SIG-M5 treated with dmso at 0.1 percent for 504 hours (cell line): ENCODE results near the gene SLC30A3.
"Not testable (repeated sequence)": the region's sequence is repeated elsewhere in the genome, so short reads cannot be mapped to it uniquely, and the experiment has no call there.

ENCODE experiments used
- DNase-seq: peaks from one replicate; lab custom pipeline; 2025; ENCODE audit not compliant: unreplicated experiment; lab: John Stamatoyannopoulos, UW

The SLC30A3 gene

DNA sequence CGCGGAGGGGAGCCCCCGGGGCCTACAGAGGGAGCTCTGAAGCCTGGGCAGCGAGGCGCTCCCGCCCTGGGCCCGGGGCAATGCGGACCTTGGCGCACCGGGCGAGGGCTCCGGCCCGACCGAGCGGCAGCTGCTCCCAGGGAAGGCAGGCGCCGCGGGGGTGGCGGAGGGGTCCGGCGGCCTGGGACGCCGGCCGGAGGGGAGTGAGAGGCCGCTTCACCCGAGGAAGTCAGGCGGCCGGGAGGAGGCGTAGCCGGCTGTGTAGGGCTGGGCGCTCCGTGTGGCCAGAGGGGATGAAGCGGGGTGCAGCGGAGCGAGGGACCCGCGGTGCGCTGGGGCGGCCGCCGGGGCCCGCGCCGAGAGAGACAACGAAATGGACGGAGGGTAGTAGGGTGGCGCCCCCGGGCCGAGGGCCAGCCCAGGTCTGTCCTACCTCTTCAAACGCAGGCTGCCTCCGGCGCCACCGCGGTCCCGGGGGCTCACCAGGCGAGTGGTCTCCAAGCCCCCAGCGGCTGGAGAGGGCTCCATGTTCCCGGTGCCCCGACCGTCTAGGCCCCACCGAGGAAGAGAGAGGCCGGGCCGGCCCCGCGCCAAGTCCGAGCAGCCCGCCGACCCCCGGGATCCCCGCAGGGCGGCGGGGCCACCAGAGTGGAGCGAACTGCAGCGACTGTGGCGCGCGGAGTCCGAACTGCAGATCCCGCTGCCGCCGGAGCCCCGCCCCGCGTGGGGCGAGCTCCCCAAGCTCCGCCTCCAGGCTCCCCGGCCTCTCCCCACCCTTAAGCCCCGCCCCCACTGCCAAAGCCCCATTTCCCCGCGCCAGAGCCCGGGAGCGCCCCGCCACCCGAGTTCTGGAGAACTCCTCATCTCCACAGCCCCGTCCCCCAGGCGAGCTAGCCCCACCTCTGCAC lies at the start of gene SLC30A3:
Gene SLC30A3, minus strand, starts transcription at position 669 of the 908 bp plus-strand sequence. Its CDS starts 141 bp downstream, at position 528.
- DNase-seq, result peak; percentile 27

- DNase-seq, result no peak
Observed at GRCh38 chr2:27312152-27312551, 49.3 kb upstream of the SLC30A3 start.

- no peak for DNase-seq
Observed at GRCh38 chr2:27309651-27310050, 46.8 kb upstream of the SLC30A3 start.

DNA sequence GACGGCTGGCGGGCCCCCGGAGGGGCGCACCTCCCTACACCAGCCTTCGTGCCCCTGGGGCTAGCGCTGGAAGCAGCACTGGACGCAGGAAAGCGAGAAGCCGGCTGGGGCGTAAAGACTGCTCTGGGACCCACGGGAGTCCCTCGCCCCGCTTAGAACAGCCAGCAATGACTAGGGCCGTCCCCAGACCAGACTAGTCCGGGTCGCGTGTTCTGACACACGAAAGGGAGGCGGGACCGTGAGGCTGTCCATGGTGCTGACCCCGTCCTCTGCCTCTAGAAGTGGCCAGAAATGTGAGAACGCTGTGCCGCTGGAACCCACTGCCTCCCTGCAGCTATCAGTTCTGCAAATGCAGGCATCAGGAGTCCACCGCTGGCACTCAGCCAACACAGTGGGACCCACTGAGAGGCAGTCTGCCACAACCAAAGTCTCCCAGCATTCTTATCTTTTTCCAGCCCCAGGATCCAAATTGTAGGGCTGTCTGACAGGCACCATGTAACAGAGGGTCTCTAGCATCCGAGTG lies 45.6 kb upstream of the SLC30A3 start, which contains the start of gene UCN:
Gene UCN, minus strand, starts transcription at position 87 of the 523 bp plus-strand sequence. CDS start 550 bp downstream, outside the sequence.
- DNase-seq, result no peak

DNA sequence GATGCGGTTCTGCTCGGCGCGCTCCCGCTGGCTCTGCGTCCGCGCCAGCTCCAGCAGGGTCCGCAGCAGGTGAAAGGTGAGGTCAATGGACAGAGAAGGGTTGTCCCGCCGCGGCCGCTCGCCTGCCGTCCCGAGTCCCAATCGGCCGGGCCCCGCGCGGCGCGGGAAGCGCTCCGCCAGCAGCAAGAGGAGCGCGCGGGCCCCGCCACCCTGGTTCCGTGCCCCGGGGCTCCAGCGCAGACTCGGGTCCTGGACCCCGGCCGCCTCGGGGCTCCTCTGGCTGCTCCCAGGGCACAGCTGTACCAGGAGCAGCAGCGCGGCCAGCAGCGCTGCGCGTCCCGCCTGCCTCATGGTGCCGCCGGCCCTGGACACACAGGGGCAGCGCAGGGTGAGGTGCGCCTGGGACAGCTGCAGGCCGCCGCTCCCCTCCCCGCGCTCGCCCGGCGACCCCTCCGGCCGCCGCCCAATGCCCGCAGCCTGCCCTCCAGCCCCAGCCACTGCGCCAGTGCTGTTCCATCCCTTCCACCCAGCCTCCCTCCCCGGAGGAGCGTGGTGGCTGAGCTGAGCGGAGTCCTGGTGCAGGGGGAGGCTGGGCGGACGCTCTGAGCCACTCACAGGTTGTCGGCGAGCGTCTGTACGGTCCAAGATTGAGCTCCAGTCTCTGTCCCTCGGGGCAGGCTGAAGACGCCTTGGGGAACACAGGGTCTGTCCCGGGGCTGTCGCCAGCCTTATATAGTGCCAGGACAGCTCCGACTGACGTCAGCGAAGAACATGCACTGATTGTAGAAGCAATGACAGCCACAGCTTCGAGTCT lies 44.9 kb upstream of the SLC30A3 start:
- DNase-seq, result no peak

DNA sequence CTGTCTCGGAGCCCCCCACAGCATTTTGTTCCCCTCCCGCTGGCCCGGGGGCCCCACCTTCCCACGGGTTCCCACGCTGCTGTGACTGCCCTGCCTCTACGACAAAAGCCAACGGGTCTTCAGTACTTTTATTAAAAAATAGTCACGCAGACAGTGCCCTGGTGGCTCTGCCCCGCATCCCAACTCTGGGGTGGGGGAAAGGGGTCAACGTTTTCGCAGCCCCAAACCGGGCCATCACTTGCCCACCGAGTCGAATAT lies 44.4 kb upstream of the SLC30A3 start:
- no peak for DNase-seq

- DNase-seq, result no peak
Observed at GRCh38 chr2:27306573-27307286, 43.9 kb upstream of the SLC30A3 start.

GRCh38 chr2:27306136-27306535 lies 43.3 kb upstream of the SLC30A3 start:
- no peak for DNase-seq

DNA sequence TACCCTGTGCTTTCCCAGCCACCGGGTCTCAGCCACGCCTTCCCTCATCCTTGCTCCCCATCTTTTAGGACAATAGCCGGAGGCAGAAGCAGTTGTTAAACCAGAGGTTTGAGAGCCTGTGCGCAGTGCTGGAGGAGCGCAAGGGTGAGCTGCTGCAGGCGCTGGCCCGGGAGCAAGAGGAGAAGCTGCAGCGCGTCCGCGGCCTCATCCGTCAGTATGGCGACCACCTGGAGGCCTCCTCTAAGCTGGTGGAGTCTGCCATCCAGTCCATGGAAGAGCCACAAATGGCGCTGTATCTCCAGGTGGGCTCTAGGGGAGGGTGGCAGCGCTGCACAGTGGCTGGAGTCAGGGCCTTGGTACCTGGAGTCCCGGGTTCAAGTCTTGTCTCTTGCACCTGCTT lies 42.7 kb upstream of the SLC30A3 start:
- DNase-seq, result no peak

DNA sequence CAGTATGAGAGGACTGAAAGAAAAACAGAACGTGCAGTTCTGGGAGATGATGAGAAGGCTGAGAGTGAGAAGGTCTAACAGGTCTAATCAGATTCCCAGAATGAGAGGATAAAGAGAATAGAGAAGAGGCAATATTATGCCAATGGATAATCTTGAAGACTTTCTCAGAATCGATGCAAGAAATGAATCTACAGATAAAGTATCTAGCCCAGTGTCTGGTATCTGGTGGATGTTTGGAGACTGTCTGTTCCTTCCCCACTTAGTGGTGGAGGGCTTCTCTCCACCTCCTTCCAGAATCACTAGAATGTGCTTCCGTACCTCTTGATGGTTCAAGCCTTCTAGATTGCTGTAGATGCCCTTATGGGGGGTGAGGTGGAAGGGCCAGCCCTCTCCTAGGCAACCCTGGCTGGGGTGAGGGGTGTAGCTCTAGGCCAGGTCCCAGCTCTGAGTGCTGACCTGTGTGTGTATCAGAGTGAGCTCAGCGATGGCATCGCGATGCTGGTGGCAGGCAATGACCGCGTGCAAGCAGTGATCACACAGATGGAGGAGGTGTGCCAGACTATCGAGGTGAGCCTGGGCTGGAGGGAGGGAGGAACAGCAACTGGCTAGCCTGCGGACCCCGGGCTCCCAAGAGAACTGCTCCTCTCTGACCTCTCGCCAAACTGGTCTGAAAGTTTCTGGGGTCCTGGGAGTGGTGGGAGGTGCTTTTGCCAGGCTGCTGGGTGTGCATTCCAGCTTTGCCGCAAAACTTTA lies 41.8 kb upstream of the SLC30A3 start:
- no peak for DNase-seq

DNA sequence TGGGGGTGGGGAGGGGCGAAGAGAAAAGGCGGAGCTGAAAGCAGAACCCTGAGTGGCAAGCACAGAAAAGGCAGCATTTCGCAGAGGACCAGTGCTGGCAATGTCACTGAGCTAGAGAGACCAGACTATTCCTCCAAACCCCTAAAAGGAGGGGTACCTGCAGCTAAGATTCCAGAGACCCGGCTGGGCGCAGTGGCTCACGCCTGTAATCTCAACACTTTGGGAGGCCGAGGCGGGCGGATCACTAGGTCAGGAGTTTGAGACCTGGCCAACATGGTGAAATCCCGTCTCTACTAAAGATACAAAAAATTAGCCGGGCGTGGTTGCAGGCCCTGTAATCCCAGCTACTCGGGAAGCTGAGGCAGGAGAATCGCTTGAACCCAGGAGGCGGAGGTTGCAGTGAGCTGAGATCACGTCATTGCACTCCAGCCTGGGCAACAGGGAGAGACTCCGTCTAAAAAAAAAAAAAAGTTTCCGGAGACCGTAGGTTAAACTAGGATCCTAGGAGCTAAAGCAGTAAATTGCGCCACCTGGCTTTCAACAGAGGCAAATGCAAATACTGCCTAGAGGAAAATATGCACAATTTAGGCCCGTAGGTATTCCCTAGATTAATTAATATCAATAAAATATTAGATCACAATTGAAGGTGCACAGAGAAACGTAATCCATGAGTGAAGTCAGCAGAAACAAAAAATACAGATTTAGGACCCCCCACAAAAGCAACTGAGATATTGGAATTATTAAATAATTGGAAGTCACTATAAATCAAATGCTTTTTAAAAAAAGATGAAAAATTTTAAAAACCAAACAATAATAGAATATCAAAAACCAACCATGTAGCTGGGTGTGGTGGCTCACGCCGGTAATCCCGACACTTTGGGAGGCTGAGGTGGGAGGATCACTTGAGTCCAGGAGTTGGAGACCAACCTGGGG lies 40.5 kb upstream of the SLC30A3 start:
- DNase-seq, result peak; percentile 83

DNA sequence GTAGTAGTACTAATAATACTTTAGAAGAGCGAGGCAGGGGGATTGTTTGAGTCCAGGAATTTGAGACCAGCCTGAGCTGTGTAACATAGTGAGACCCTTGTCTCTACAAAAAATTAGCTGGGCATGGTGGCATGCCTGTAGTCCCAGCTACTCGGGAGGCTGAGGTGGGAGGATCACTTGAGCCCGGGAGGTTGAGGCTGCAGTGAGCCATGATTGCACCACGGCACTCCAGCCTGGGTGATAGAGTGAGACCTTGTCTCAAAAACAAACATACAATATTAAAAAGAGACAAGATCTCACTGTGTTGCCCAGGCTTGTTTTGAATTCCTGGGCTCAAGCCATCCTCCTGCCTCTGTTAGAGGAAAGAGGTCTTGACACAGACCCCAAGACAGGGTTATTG lies 37.8 kb upstream of the SLC30A3 start:
- DNase-seq, result not testable (repeated sequence)

DNA sequence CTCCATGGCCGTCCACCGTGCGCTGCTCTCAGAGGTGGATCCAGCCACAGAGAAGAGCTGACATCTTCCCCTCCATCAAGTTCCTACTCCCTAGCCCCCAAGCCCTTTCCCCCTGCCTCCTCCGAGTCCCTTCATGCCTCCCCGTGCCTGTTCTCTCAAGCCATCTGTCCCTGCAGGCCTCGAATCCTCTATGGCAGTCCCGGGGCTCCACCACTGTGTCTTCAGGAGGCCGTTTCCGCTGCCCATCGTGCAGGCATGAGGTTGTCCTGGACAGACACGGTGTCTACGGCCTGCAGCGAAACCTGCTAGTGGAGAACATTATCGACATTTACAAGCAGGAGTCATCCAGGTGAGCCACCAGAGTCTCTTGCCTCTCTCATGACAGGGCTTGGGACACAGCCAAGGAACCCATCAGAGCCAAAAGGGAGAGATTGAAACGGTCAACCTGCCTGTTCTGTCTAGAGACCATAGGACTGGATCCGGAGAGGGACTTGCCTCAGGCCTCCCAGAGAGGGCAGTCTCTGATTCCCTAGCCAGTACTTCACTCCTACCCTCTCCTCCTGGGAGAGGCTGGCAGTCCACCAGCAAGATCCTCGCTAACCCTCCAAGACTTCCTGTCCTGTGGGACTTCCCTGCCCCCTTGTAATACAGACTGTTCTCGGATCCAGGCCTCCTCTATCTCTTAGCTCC lies 35.7 kb upstream of the SLC30A3 start:
- DNase-seq, result no peak

- DNase-seq, result no peak
Observed at GRCh38 chr2:27297195-27297594, 34.3 kb upstream of the SLC30A3 start.

DNA sequence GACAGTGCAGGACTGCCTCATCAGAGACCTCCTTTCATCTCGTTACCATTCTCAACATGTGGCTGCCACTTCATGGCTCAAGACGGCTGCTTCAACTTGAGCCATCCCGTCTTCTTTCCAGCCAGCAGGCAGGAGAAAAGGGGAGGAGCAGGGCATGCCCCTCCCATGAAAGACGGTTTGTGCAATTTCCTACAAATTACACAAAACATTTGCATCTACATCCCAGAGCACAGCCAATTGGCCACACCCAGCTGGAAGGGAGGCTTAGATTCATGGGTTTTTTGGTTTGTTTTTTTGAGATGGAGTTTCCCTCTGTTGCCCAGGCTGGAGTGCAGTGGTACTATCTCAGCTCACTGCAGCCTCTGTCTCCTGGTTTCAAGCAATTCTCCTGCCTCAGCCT lies 33.6 kb upstream of the SLC30A3 start:
- DNase-seq, result peak; percentile 68

GRCh38 chr2:27294928-27295327 lies 32.1 kb upstream of the SLC30A3 start:
- no peak for DNase-seq

- DNase-seq, result no peak
Observed at GRCh38 chr2:27291865-27292264, 29.0 kb upstream of the SLC30A3 start.

GRCh38 chr2:27290549-27290948 lies 27.7 kb upstream of the SLC30A3 start:
- no peak for DNase-seq

GRCh38 chr2:27288610-27289009 lies 25.8 kb upstream of the SLC30A3 start:
- no peak for DNase-seq
